D341Med (cell line): ENCODE measurements around the gene FMN1.

ENCODE experiments used
- DNase-seq: peaks from one replicate; pipeline ENCODE4 v3.0.0; 2012; ENCODE audit warnings: low spot score

Gene FMN1

GRCh38 chr15:33013827-33014445 lies 180.6 kb downstream of the FMN1 start:
- no peak for DNase-seq

- DNase-seq = no peak
These were observed 182.5 kb downstream of the FMN1 start for GRCh38 chr15:33011976-33012375.

- no peak for DNase-seq
These were observed 184.9 kb downstream of the FMN1 start for GRCh38 chr15:33009603-33010002.

- DNase-seq = no peak
These were observed 185.5 kb downstream of the FMN1 start for GRCh38 chr15:33009026-33009425.

GRCh38 chr15:33008284-33008995 lies 186.1 kb downstream of the FMN1 start:
- DNase-seq = no peak

GRCh38 chr15:33007303-33007855 lies 187.1 kb downstream of the FMN1 start:
- DNase-seq = no peak

GRCh38 chr15:33005582-33005981 lies 188.9 kb downstream of the FMN1 start:
- DNase-seq = no peak

GRCh38 chr15:33001926-33002325 lies 192.6 kb downstream of the FMN1 start:
- DNase-seq = no peak

- DNase-seq = no peak
These were observed 195.4 kb downstream of the FMN1 start for GRCh38 chr15:32998979-32999672.

- no peak for DNase-seq
These were observed 196.3 kb downstream of the FMN1 start for GRCh38 chr15:32998182-32998581.

GRCh38 chr15:32994810-32995424 lies 199.6 kb downstream of the FMN1 start:
- no peak for DNase-seq

- DNase-seq = no peak
These were observed 201.2 kb downstream of the FMN1 start for GRCh38 chr15:32993285-32993684.

GRCh38 chr15:32991619-32992111 lies 202.8 kb downstream of the FMN1 start:
- no peak for DNase-seq

- no peak for DNase-seq
These were observed 204.4 kb downstream of the FMN1 start for GRCh38 chr15:32990071-32990470.

- no peak for DNase-seq
These were observed 207.4 kb downstream of the FMN1 start for GRCh38 chr15:32987067-32987466.

GRCh38 chr15:32986147-32986546 lies 208.4 kb downstream of the FMN1 start:
- DNase-seq = no peak

- DNase-seq = no peak
These were observed 210.8 kb downstream of the FMN1 start for GRCh38 chr15:32983679-32984078.

- no peak for DNase-seq
These were observed 212.5 kb downstream of the FMN1 start for GRCh38 chr15:32982001-32982400.

- no peak for DNase-seq
These were observed 213.0 kb downstream of the FMN1 start for GRCh38 chr15:32981536-32981935.

GRCh38 chr15:32979710-32980109 lies 214.8 kb downstream of the FMN1 start:
- no peak for DNase-seq

- DNase-seq = no peak
These were observed 217.0 kb downstream of the FMN1 start for GRCh38 chr15:32977506-32977905.

- DNase-seq = no peak
These were observed 219.8 kb downstream of the FMN1 start for GRCh38 chr15:32974691-32975090.
